GM18868 (cell line): ENCODE results near the gene ACVR2A.

Experiments used
- ATAC-seq: cut with Tn5 transposase; IDR thresholded peaks from one replicate; pipeline ENCODE4 v1.9.1; 2021; ENCODE audit warnings: mild to moderate bottlenecking, moderate library complexity; ENCODE audit not compliant: unreplicated experiment

ACVR2A gene

DNA sequence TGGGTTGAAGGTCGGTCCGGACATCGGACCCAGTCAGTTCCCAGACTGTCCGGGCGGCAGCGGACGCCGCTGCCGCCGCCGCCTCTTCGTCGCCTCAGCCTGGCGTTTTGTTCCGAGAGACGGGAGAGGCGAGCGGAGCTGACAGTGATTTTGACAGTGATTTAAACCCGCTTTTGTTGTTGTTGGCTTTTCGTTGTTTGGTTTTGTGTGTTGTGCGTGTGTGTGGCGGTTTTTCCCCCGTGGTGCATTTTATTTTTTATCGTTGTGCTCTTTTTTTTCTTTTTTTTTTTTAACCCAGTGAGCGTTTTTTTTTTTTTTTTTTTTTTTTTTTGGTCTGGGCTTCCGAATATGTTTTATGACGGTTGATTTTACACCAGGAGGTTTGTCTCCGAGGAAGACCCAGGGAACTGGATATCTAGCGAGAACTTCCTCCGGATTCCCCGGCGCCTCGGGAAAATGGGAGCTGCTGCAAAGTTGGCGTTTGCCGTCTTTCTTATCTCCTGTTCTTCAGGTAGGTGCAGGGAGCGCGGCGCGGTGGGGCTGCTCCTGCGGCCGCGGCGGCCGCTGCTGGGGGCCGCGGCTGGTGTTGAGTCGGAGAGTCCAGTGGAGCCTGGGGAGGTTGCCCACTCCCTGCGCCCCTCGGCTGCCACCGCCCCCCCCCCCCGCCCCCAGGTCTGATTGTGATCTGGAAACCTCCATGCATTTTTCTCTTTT is at the start of gene ACVR2A:
TSS of gene ACVR2A (plus strand) at position 333 of the 714 bp plus-strand sequence. CDS start at position 457, 124 bp downstream.
- ATAC-seq = peak; percentile 34

DNA sequence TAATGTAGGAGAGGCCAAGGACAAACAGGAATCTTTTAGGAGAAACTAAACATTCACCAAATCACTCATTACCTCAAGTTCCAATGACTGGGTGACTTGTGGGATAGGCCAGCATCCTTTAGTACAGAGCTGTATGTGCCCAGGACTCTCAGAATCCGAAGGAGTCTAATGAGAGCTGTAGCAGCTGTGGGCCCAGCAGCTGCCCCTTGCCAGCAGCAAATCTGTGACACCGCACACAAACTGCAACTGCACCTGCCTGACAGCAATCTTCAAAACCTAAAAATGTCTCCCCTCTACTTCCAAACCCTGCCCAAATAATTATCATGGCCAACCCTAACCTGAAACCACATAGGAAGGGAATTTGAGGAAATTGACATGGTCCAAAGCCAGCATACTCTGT is 44.5 kb upstream of the ACVR2A start:
- ATAC-seq = no peak

DNA sequence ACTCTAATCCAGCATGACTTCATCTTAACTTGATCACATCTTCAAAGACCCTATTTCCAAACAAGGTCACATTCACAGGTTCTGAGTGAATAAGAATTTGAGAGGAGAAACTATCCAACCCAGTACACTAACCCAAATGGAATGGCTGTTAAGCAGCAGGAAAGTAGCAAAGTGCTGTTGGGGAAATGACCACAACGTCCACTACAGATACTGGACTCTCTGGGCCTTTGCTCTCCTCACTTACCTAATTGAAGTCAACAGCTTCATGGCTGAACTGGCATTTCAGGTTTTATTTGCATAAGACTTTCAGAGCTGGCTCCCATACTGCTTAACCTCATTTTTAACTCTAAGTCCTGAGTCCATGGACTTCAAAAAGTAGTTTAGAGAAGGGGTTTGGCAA is 38.0 kb upstream of the ACVR2A start:
- ATAC-seq = no peak

DNA sequence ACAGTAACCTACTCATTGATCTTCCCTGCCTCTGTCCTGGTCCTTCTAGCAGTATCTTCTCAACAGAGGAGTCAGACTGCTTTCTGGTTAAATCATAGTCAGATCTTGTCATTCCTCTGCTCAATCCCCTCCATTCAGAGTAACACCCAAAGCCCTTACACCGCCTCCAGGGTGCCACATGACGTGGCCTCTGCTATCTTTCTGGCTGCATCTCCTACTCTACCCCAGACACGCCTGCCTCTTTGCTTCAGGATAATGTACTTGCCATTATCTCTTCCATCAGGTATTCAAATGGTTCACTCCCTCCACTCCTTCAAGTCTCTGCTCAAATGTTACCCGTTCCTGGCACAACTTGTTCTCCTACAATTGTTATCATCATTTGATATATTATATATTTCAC is 36.3 kb upstream of the ACVR2A start:
- no peak for ATAC-seq

DNA sequence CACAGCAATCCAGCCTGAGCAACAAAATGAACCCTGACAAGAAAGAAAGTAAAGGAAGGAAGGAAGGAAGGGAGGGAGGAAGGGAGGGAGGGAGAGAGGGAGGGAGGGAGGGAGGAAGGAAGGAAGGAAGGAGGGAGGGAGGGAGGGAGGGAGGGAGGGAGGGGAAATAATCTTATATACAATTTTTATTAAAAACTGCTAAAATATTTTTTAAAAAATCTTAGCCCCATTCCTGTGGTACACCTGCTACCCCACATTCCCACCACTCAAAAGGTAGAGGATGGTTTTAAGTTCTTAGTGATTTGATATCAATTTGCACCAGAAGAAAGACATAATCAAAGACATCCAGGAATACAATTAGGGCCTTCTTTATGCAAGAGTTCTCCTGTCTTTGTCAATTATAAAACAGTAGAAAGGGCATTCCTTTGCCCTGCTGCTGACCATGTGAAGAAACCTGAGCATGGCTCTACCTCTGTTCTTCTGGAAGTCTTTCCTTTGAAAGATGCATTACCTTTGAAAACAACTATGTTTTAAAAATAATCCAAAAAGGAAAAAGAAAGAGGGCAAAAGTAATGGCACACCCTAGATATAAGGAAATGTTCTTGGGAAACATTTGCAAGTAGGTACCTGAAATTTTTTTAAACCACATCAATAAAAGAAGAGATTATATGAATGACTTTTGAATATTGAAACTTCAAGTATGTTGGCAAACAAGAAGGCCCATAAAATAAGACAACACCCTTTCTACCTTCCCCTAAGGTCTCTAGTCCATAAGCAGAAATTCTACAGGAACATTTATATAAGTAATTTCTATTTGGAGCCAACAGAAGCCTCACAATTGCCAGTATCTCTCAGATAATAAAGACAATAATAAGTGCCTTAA is 33.7 kb upstream of the ACVR2A start:
- no peak for ATAC-seq

DNA sequence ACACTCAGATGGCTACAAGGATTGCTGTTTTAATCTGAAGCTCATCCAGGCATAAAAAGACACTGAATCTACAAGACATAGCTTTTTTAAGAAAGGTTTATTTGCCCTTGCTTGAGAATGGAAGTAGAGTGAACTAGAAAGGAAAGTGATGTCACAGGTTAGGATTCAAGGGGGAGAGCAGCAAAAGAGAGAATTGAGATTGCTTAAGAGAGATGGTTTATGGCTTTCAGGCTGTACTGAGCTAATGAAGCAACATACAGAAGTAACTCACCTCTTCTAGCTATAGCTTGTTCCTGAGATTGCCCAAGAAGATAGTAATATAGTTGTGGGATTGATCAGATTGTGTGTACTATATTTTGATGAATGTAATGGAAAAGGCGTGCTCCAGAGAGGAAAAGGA is 26.1 kb upstream of the ACVR2A start:
- no peak for ATAC-seq

DNA sequence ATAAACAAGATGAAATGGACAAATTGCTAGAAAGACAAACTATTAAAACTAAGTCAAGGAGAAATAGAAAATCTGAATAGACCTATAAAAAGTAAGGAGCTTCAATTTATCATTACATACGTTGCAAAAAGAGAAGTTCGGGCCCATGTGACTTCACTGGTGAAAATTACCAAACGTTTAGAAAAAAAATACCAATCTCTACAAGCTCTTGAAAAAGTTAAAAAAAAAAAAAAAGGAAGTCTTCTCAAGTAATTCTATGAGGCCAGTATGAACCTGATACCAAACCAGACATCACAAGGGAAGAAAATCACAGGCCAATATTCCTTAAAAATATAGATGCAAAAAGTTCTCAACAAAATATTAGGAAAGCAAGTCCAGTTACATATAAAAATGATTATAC is 20.2 kb upstream of the ACVR2A start:
- ATAC-seq = no peak

DNA sequence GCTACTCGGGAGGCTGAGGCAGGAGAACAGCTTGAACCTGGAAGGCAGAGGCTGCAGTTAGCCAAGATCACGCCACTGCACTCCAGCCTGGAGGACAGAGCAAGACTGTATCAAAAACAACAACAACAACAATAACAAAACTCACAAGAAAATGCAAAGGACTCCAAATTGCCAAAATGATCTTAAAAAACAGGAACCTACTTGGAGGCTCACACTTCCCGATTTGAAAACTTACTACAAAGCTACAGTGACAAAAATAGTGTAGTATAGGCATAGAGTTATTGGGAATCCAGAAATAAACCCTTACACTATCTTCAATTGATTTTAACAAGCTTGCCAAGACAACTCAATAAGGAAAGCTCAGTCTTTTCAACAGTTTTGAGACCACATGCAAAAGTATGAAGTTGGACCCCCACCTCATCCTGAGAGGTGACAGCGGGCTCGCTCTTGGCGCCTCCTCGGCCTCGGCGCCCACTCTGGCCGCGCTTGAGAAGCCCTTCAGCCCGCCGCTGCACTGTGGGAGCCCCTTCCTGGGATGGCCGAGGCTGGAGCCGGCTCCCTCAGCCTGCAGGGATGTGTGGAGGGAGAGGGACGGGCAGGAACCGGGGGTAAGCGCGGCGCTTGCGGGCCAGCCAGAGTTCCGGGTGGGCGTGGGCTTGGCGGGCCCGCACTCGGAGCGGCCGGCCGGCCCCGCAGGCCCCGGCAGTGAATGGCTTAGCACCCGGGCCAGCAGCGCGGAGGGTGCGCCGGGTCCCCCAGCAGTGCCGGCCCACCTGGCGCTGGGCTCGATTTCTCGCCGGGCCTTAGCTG is 18.3 kb upstream of the ACVR2A start:
- ATAC-seq = no peak

DNA sequence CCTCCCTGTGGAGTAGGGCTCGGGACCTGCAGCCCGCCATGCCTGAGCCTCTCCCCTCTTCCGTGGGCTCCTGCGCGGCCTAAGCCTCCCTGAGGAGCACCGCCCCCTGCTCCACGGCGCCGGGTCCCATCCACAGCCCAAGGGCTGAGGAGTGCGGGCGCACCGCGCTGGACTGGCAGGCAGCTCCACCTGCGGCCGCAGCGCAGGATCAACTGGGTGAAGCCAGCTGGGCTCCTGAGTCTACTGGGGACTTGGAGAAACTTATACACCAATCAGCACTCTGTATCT is 17.8 kb upstream of the ACVR2A start:
- ATAC-seq = no peak

DNA sequence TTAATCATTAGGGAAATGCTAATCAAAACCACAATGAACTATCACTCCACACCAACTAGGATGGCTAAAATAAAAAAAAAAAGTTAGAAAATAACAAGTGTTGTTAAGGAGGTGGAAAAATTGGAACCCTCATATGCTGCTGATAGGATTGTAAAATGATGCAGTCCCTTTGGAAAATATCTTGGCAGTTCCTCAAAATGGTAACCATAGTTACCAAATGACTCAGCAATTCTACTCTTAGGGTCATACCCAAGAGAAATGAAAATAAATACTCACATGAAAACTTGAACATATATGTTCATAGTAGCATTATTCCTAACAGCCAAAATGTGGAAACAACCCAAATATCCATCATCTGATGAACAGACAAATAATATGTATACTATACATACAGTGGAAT is 15.7 kb upstream of the ACVR2A start:
- ATAC-seq = no peak

DNA sequence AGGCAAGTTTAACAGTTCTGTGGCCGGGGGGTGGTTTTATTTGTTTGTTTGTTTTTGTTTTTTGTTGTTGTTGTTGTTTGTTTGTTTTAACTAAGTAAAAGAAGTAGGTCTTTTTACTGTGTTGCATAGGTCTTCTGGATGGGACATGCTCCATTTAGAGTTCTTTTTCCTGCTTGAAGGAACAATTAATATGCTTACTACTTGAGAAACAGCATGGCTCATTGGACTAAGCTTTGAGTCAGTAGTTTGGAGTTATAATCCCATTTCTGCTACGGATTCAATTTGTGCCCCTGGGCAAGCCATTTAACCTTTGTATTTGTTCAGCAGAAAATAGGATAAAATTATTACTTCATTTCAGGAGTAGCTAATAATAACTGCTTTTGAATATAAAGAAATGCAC is 8.7 kb upstream of the ACVR2A start:
- no peak for ATAC-seq

DNA sequence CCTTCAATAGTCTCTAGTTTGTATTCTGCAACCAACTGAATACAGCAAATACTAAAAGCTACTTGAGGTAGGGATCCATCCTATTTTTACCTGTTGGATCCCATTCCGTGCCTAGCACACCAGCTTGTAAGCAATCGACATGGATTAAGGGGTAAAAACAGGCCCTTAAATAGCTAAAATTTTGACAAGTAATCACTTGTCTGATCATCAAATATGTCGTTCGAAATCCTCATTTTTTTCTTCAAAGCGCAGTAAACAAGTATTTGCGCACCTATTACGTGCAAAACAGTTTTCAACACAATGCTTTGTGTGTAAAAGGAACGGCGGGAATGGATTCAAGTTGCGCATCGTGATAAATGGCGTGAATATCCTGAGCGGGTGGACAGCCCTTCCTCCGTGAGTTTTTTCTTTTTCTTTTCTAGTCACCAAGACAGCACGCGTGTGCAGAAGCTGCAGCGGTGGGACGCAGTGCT is 1.4 kb upstream of the ACVR2A start:
- ATAC-seq = no peak

DNA sequence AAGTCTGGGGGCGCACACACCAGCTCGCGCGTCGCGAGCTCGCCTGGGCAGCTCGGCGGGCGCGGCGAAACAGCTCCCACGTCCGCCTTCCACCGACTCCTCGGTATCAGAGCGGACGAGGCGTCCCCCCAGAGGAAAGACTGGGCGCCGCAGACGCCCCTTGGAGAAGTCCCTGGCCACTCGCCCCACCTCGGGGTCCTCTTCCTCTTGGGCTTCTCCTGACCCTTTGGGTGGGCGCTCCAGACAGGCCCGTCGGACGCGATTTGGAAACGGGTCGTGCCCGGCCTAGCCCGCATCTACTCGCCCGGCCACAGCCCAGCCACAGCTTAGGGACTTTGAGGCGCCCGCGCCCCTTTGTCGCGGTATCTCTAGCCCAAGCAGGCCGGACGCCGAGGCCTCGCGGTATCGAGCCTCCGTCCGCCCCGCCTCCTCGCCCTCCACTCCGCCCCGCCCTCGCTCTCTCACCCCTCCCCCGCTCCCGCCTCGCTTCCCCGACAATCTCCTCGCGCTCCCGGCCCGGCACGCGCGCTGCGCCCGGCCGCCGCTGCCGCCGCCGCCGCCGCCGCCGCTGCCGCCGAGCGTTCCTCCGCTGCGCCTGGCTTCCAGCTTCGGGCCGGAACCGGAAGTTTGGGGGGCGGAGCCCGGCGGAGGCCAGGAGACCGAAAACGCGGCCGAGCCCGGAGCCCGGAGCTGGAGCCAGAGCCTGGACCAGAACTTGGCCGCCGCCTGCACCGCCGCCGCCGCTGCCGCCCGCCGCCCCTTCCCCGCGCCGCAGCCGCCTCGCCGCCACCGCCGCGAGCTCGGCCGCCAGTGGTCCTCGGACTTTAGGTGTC is 749 bp upstream of the ACVR2A start:
- ATAC-seq = peak; percentile 73

DNA sequence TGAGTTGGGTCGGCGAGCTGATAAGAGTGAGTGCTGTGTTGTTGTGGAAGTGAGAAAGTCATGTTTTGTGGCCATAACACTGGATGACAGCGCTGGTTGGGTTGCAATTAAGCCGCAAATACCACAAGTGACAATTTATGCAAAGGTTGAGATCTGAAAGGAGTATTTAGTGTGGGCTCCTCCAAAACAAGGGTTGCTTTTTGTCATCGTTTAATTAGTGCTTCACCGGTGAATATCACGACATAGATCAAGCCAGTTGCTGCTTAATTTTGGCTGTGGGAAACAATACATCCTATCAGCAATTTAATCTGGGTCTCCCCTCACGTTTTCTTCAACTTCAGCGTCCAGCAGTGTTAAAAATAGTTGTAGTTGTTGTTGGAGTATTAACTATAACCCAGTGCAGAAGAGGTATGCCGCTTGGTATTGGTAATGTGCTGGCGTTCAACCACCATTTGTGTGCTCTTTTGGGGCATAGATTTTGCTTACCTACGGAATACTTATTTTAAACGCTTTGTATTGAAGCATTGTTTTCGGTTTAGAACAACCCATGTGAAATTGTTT is 662 bp downstream of the ACVR2A start:
- peak; percentile 39 for ATAC-seq

DNA sequence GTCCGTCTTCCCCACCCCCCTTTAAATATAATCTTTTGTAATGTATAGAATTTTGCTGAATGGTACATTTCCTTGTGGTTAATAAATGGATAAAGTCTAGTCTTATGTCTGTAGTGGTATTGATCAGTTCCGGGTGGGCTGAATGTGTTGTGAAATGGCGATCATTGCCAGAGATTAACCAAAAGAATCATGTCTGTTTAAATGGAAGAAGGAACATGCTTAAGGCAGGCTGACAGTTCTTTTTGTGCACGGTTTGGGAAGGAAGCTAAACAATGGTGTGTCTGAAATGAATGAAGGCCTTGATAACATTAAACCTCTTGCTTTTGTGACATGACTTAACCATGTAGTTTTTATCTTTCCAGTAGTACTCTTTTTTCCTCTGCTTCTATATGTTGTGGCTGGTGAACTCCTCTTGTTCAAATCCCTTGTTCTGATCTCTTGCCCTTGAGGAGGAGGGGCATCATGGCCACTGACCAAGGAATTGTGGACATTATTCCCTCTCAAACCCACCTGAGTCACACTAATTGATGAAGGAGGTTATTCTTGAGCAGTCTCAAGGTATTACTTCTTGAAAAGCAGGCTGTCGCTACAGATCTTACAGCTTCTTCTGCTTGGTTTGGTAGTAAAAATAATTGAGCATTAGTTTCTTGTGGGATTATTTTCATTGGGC is 1.7 kb downstream of the ACVR2A start:
- ATAC-seq = no peak

DNA sequence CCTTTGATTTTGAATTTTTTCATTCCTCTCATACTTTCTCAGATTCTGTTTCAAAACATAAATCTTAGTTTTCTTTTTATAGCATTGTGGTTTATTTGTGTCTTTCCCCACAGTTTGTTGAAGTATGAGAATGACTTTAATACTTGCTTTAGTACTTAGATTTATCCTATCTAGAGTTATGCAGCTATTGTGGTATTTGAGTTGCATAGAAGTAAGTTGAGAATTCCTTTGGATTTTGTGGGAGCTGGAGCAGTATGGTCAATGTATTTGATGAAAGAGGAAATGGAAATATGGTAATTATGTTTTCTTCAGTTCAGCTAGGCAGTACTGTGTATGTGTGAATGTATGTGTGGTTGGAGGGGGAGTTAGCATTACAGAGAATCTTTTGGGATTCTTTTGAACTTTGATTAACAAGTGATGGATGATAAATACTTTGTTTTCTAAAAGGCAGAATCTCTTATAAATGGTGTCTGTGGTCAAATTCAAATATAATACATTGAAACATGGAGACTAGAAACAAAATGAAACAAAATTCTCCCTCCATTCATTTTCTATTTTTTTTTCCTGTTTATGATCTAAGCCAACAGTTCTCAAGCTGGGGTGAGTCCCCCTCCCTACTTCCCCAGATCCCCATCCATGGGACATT is 3.0 kb downstream of the ACVR2A start:
- ATAC-seq = no peak

DNA sequence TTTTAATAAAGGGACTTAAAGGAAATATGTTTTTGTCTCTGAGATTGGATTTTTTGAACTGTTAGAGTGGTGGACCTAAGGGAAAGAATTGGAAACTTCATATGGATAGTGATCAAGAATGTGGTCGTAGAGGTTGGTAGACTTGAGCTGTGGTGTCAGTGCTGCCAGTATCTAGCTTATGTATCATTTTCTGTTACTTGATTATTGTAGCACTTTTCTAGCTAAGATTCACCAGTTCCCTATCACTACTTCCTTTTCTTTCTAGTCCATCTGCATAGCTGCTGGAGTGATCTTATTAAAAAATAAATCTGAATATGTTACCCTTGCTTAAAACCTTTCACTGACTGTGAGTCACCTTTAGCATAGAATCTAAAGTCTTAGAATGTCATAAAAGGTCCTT is 6.0 kb downstream of the ACVR2A start:
- ATAC-seq = no peak

DNA sequence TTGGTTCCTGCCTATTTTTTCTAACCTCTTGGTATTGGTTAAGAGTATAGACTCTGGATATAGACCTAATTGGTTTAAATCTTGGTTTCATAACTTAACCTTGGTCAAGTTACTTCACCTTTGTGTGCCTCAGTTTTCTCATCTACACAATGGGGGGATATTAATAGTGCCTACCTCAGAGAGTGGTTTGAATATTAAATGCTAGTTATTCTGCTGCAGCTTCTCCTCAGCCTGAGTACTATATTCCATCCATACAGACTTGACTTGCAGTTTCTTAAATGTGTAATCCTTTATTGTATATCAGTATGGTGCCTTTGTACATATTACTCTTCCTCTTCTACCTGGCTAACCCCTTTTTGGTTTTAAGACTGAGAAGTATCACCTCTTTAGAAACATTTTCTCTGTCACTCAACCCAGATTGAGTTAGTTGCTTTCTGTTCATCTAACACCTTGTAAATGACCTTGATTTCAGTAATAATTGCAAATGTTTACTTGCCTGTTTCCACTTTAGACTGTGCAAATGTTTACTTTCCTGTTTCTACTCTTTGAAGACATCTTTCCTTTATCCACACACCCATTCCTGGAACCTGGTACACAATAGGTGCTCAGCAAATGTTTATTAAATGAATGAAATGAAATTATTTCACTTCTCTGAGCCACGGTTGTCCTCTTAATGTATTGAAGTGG is 6.6 kb downstream of the ACVR2A start:
- no peak for ATAC-seq
